Neural cell (in vitro differentiated cells): Measurements from ENCODE around the gene APBB1IP.

Experiments
- CTCF ChIP-seq: fragments of 450-650 bp; IDR thresholded peaks from 2 replicates; pipeline ENCODE4 v1.5.1; 2014; ENCODE audit warnings: antibody characterized with exemption, mild to moderate bottlenecking, moderate library complexity; ENCODE audit not compliant: poor library complexity, severe bottlenecking
- TAF1 ChIP-seq: IDR thresholded peaks from 2 replicates; pipeline ENCODE4 v1.6.1; 2012; ENCODE audit warnings: low read depth

GRCh38 chr10:26478061-26478460 lies 39.9 kb downstream of the APBB1IP start:
- TF ChIP-seq TAF1 (no peak), CTCF (no peak)
